ENCODE data around the gene PRKG1. TPM values are rescaled to one million over a fixed set of nuclear protein-coding genes. Genes with fewer than 3 reads are reported as not detected.

Gene PRKG1
- total RNA-seq, 1 donor = 19.5 TPM

DNA sequence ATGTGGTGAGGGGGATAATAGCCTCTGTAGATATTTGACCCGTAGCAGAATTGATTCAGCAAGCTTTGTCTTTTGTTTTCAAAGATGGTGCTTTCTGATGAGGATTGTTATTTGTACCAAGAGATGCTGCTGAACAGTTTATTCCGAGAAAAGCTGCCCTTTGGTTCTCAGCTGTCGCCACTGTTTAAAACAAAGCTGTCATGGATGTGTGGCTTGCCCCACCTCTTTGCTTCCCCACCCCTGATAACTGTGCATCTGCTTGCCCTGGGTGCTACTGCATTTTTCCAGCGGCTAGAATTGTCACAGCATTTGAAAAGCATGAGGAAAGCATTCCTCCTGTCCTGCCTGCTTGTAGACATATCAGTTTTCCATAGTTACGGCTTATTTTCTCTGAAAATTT lies 852.0 kb downstream of the PRKG1 start:
- Histone ChIP-seq H3K27me3 (ENCODE audit: insufficient read depth, low read length) (no peaks in the 10 kb centered on the region), H3K4me1 (ENCODE audit: insufficient read depth, low read length) (no peaks in the 10 kb centered on the region), H4K20me1 (ENCODE audit: insufficient read depth, low read length) (no peaks in the 10 kb centered on the region), H3K27ac (ENCODE audit: low read depth, low read length) (no peak overlapping the region), H3K79me2 (ENCODE audit: insufficient read depth, low read length) (no peaks in the 10 kb centered on the region), H3K4me3 (ENCODE audit: insufficient read depth, low read length) (no peak overlapping the region), H2AFZ (ENCODE audit: low read length) (no peak overlapping the region), H3K9me3 (ENCODE audit: low read depth, low read length) (no peaks in the 10 kb centered on the region), H3K36me3 (ENCODE audit: insufficient read depth, low read length) (no peaks in the 10 kb centered on the region), H3K4me2 (ENCODE audit: insufficient read depth, low read length) (no peak overlapping the region)
- no peak for DNase-seq (ENCODE audit: insufficient read length, low spot score, missing footprints)
- TF ChIP-seq CTCF (IDR thresholded peaks at IDR 0.05; ENCODE audit: extremely low read depth, low read depth, low read length) = no peak

DNA sequence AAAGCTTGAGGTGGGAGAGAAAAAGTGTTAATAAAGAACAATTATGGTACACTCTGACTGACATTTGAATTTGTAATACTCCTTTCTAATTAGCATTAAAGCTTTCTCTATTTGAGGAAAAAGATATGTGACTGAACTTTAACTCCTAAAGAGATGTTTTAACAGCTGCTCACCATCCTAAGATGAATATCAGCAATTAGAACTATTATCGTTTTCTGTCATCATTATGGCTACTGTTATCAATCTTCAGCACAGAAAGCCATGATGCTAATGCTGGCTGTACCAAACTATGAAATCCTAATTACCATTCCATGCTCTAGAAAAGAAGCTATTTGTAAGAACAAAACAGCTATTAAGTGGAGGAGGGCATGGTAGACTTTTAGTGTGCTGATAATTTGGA lies 853.9 kb downstream of the PRKG1 start:
- H3K4me1 ChIP-seq (ENCODE audit: insufficient read depth, low read length) = no peaks in the 10 kb centered on the region
- no peaks in the 10 kb centered on the region for H4K20me1 ChIP-seq (ENCODE audit: insufficient read depth, low read length)
- no peak overlapping the region for H2AFZ ChIP-seq (ENCODE audit: low read length)
- H3K27me3 ChIP-seq (ENCODE audit: insufficient read depth, low read length) = no peaks in the 10 kb centered on the region
- H3K79me2 ChIP-seq (ENCODE audit: insufficient read depth, low read length) = no peaks in the 10 kb centered on the region
- H3K9me3 ChIP-seq (ENCODE audit: low read depth, low read length) = no peaks in the 10 kb centered on the region
- TF ChIP-seq CTCF (IDR thresholded peaks at IDR 0.05; ENCODE audit: extremely low read depth, low read depth, low read length) = no peak
- no peak for DNase-seq (ENCODE audit: insufficient read length, low spot score, missing footprints)
- no peaks in the 10 kb centered on the region for H3K36me3 ChIP-seq (ENCODE audit: insufficient read depth, low read length)
- H3K4me3 ChIP-seq (ENCODE audit: insufficient read depth, low read length) = no peak overlapping the region
- no peak overlapping the region for H3K27ac ChIP-seq (ENCODE audit: low read depth, low read length)
- H3K4me2 ChIP-seq (ENCODE audit: insufficient read depth, low read length) = no peak overlapping the region

- no peak for DNase-seq (ENCODE audit: insufficient read length, low spot score, missing footprints)
- Histone ChIP-seq H2AFZ (ENCODE audit: low read length) (no peak overlapping the region), H3K27ac (ENCODE audit: low read depth, low read length) (no peak overlapping the region), H3K4me1 (ENCODE audit: insufficient read depth, low read length) (no peaks in the 10 kb centered on the region), H4K20me1 (ENCODE audit: insufficient read depth, low read length) (no peaks in the 10 kb centered on the region), H3K27me3 (ENCODE audit: insufficient read depth, low read length) (no peaks in the 10 kb centered on the region), H3K4me2 (ENCODE audit: insufficient read depth, low read length) (no peak overlapping the region), H3K4me3 (ENCODE audit: insufficient read depth, low read length) (no peak overlapping the region), H3K36me3 (ENCODE audit: insufficient read depth, low read length) (no peaks in the 10 kb centered on the region), H3K9me3 (ENCODE audit: low read depth, low read length) (no peaks in the 10 kb centered on the region), H3K79me2 (ENCODE audit: insufficient read depth, low read length) (no peaks in the 10 kb centered on the region)
- TF ChIP-seq CTCF (IDR thresholded peaks at IDR 0.05; ENCODE audit: extremely low read depth, low read depth, low read length) = no peak
Measured at GRCh38 chr10:51932530-51932929, 858.2 kb downstream of the PRKG1 start.

DNA sequence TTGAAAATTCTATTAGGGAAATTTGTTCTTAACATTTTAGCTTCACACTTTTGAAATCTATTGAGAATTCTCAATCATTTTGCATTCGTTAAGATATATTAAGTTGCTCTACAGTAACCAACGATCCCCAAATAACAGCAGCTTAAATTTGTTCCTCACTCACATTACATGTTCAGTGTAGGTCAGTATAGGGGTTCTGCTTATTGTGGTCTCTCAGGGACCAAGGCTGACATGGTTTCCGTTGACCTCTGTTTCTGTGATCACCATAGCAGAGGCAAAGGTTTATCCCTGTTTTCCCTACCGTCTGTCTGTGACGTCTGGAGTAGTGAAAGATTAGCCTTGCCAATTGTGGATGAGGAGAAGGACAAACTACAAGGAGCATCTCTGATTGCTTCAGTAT lies 860.1 kb downstream of the PRKG1 start:
- Histone ChIP-seq H3K4me1 (ENCODE audit: insufficient read depth, low read length) (no peaks in the 10 kb centered on the region), H3K4me2 (ENCODE audit: insufficient read depth, low read length) (no peak overlapping the region)

More for the DNA sequence above, 860.1 kb downstream of the PRKG1 start:
- H3K9me3 ChIP-seq (ENCODE audit: low read depth, low read length) = no peaks in the 10 kb centered on the region
- no peak for DNase-seq (ENCODE audit: insufficient read length, low spot score, missing footprints)
- H2AFZ ChIP-seq (ENCODE audit: low read length) = no peak overlapping the region
- no peak overlapping the region for H3K27ac ChIP-seq (ENCODE audit: low read depth, low read length)
- H3K36me3 ChIP-seq (ENCODE audit: insufficient read depth, low read length) = no peaks in the 10 kb centered on the region
- no peaks in the 10 kb centered on the region for H3K27me3 ChIP-seq (ENCODE audit: insufficient read depth, low read length)
- H4K20me1 ChIP-seq (ENCODE audit: insufficient read depth, low read length) = no peaks in the 10 kb centered on the region
- H3K4me3 ChIP-seq (ENCODE audit: insufficient read depth, low read length) = no peak overlapping the region
- H3K79me2 ChIP-seq (ENCODE audit: insufficient read depth, low read length) = no peaks in the 10 kb centered on the region
- TF ChIP-seq CTCF (IDR thresholded peaks at IDR 0.05; ENCODE audit: extremely low read depth, low read depth, low read length) = no peak
